Mucosa of stomach (tissue), 1 donor: ENCODE data around the gene ADD3.

Experiments
- H3K27me3 ChIP-seq: one replicate; pipeline ENCODE4 v1.7.0; 2013; ENCODE audit warnings: mild to moderate bottlenecking, low read length; ENCODE audit not compliant: control insufficient read depth, insufficient read depth
- H3K36me3 ChIP-seq: one replicate; pipeline ENCODE4 v1.7.0; 2013; ENCODE audit warnings: low read length; ENCODE audit not compliant: control insufficient read depth, insufficient read depth
- H3K4me1 ChIP-seq: one replicate; pipeline ENCODE4 v1.7.0; 2013; ENCODE audit warnings: mild to moderate bottlenecking, low read length; ENCODE audit not compliant: control insufficient read depth, insufficient read depth
- H3K4me3 ChIP-seq: one replicate; pipeline ENCODE4 v1.7.0; 2013; ENCODE audit warnings: low read length
- H3K9ac ChIP-seq: one replicate; pipeline ENCODE4 v1.7.0; 2013; ENCODE audit warnings: mild to moderate bottlenecking, low read length, moderate library complexity
- H3K9me3 ChIP-seq: one replicate; pipeline ENCODE4 v1.7.0; 2013; ENCODE audit warnings: mild to moderate bottlenecking, low read length, moderate library complexity; ENCODE audit not compliant: control insufficient read depth
- donor health status: Pancreatic carcinoma.

Gene ADD3

GRCh38 chr10:110160081-110160480, 152.3 kb downstream of the ADD3 start:
- Histone ChIP-seq H3K4me3 (no peak overlapping the region), H3K36me3 (no peaks in the 10 kb centered on the region), H3K4me1 (no peaks in the 10 kb centered on the region), H3K9me3 (no peaks in the 10 kb centered on the region), H3K9ac (no peak overlapping the region), H3K27me3 (peaks cover 8% of the 10 kb centered on the region)

DNA sequence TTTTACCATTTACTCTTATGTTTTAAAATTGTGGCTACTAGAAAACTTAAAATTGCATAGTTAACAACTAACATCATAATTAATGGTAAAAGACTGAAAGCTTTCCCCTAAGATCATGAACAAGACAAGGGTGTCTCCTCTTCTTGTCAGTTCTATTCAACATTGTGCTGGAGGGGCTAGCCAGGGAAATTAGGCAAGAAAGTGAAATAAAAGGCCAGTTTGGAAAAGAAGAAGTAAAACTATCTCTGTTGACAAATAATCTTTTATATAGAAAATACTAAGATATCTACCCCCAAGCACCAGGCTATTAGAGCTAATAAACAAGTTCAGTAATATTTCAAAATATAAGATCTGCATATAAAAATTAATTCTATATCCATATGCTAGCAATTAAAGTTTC, 152.7 kb downstream of the ADD3 start:
- Histone ChIP-seq H3K9ac (no peak overlapping the region), H3K36me3 (no peaks in the 10 kb centered on the region), H3K9me3 (no peaks in the 10 kb centered on the region), H3K4me3 (no peak overlapping the region), H3K27me3 (peaks cover 9% of the 10 kb centered on the region), H3K4me1 (no peaks in the 10 kb centered on the region)

- Histone ChIP-seq H3K4me1 (no peaks in the 10 kb centered on the region), H3K36me3 (no peaks in the 10 kb centered on the region), H3K9ac (no peak overlapping the region), H3K9me3 (no peaks in the 10 kb centered on the region), H3K27me3 (peaks cover 14% of the 10 kb centered on the region), H3K4me3 (no peak overlapping the region)
Measured at GRCh38 chr10:110162741-110163145, 155.0 kb downstream of the ADD3 start.

- Histone ChIP-seq H3K4me3 (no peak overlapping the region), H3K36me3 (no peaks in the 10 kb centered on the region), H3K9me3 (no peaks in the 10 kb centered on the region), H3K9ac (no peak overlapping the region), H3K4me1 (no peaks in the 10 kb centered on the region), H3K27me3 (peaks cover 13% of the 10 kb centered on the region)
Measured at GRCh38 chr10:110163192-110163773, 155.5 kb downstream of the ADD3 start.

- no peaks in the 10 kb centered on the region for H3K36me3 ChIP-seq
- H3K4me1 ChIP-seq: peaks cover 5% of the 10 kb centered on the region
- H3K9ac ChIP-seq: no peak overlapping the region
- H3K4me3 ChIP-seq: no peak overlapping the region
- no peaks in the 10 kb centered on the region for H3K9me3 ChIP-seq
- peaks cover 18% of the 10 kb centered on the region for H3K27me3 ChIP-seq
Measured at GRCh38 chr10:110163841-110164240, 156.1 kb downstream of the ADD3 start.

- H3K36me3 ChIP-seq: no peaks in the 10 kb centered on the region
- H3K27me3 ChIP-seq: peaks cover 23% of the 10 kb centered on the region
Measured at GRCh38 chr10:110165239-110165638, 157.5 kb downstream of the ADD3 start.

DNA sequence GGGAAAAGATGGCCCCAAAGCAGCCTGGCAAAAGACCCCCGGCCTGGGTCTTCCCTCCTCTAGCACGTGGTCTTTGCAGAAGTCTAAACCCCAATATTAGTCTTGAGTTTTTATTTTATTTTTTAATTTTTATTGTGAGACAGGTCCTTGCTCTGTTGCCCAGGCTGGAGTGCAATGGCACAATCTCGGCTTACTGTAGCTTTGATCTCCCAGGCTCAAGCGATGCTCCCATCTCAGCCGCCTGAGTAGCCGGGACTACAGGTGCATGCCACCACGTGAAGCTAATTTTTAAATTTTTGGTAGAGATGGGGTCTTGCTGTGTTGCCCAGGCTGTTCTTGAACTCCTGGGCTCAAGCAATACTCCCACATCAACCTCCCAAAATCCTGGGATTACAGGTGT, 159.4 kb downstream of the ADD3 start:
- Histone ChIP-seq H3K9me3 (no peaks in the 10 kb centered on the region), H3K4me1 (peaks cover 16% of the 10 kb centered on the region), H3K9ac (no peak overlapping the region), H3K36me3 (no peaks in the 10 kb centered on the region), H3K4me3 (no peak overlapping the region), H3K27me3 (peaks cover 28% of the 10 kb centered on the region)

More at GRCh38 chr10:110165239-110165638, 157.5 kb downstream of the ADD3 start:
- Histone ChIP-seq H3K4me1 (peaks cover 9% of the 10 kb centered on the region), H3K9me3 (no peaks in the 10 kb centered on the region), H3K9ac (no peak overlapping the region), H3K4me3 (no peak overlapping the region)

DNA sequence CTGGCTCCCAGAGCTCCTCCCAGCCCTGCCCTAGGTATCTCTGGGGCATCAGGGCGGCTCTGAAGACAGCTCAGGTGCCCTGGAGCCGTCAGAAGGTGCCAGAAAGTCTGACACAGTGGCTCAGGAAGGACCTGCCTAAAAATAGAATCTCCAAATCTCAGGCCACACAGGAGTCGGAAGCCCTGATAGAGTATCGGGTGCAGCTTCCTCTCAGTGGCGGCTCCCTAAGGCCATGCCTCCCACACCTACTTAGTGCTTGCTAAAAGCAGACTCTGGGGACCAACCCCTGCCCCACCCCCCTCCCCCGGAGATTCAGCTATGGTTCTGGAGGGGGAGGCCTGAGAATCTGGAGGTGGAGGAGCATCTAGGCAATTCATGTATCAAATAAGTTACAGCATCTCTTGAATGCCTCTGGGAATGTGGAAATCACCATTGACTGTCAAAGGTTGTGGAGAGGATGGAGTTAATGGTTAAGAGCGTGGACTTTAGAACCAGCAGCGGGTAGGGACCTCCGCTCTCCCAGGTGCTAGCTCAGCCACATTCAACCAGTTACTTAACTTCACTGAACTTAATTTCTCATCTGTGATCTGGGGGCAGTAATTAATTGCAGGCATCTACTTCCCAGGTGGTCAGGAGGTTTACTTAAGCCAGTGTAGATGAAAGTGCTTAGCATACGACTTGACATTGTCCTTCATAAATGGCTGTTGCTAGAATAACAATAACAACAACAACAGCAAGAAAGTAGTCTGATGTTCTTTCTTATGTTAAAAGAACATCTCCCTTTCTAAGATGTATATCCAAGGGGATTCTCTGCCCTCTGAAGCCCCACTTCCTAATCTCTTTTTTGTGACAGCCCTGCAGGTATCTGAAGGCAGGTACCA, 161.1 kb downstream of the ADD3 start:
- Histone ChIP-seq H3K27me3 (peaks cover 28% of the 10 kb centered on the region), H3K9me3 (no peaks in the 10 kb centered on the region), H3K36me3 (no peaks in the 10 kb centered on the region), H3K4me1 (peaks cover 16% of the 10 kb centered on the region), H3K4me3 (no peak overlapping the region), H3K9ac (no peak overlapping the region)

- Histone ChIP-seq H3K4me3 (no peak overlapping the region), H3K4me1 (peaks cover 16% of the 10 kb centered on the region), H3K9ac (no peak overlapping the region), H3K27me3 (peaks cover 28% of the 10 kb centered on the region), H3K9me3 (no peaks in the 10 kb centered on the region), H3K36me3 (no peaks in the 10 kb centered on the region)
Measured at GRCh38 chr10:110169586-110169985, 161.8 kb downstream of the ADD3 start.

GRCh38 chr10:110170142-110170971, 162.6 kb downstream of the ADD3 start:
- Histone ChIP-seq H3K9ac (no peak overlapping the region), H3K4me3 (no peak overlapping the region), H3K27me3 (peaks cover 28% of the 10 kb centered on the region), H3K36me3 (no peaks in the 10 kb centered on the region), H3K4me1 (peaks cover 16% of the 10 kb centered on the region), H3K9me3 (no peaks in the 10 kb centered on the region)

- no peaks in the 10 kb centered on the region for H3K36me3 ChIP-seq
- H3K4me1 ChIP-seq: peaks cover 16% of the 10 kb centered on the region
- no peak overlapping the region for H3K9ac ChIP-seq
- no peak overlapping the region for H3K4me3 ChIP-seq
- no peaks in the 10 kb centered on the region for H3K9me3 ChIP-seq
- peaks cover 23% of the 10 kb centered on the region for H3K27me3 ChIP-seq
Measured at GRCh38 chr10:110171032-110171431, 163.2 kb downstream of the ADD3 start.

DNA sequence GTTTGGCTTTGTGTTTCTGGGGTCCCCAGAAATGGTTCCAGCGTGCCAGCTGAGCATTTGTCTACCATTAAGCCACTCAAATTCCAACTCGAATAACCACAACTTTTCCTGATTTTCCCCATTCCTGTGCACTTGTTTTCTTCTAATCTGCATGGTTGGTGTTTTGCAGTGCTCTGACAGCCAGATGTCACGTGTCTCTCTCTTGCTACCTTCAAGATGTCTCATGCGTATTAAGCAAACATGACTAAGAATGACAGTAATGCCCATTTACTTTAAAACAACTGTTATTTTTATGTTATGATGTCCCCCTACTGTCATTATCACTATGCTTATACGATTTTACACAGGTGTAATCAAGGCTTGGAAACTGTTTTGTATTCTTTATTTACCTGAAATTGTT, 164.4 kb downstream of the ADD3 start:
- peaks cover 16% of the 10 kb centered on the region for H3K4me1 ChIP-seq
- H3K4me3 ChIP-seq: no peak overlapping the region
- H3K9ac ChIP-seq: no peak overlapping the region
- H3K9me3 ChIP-seq: no peaks in the 10 kb centered on the region
- no peaks in the 10 kb centered on the region for H3K36me3 ChIP-seq
- peaks cover 25% of the 10 kb centered on the region for H3K27me3 ChIP-seq
